ENCODE results near the gene SH3GL1.

DNA sequence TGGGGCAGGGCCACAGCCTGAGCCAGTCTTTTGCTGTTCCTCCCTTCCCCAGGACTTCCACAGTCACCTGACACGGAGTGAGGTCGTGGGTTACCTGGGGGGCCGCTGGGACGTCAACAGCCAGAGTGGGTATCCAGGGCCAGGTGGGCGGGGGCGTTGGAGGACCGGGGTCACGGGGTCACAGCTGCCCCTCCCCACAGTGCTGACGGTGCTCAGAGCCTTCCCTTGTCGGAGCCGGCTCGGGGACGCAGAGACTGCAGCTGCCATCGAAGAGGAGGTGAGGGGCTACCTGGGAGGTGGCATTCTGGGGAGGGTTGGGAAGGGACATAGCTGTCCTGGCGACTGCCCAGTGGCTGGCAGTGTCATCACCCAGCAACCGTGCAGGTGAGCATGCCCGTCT lies 45.5 kb downstream of the SH3GL1 start:
- TF ChIP-seq, protein P1, sequence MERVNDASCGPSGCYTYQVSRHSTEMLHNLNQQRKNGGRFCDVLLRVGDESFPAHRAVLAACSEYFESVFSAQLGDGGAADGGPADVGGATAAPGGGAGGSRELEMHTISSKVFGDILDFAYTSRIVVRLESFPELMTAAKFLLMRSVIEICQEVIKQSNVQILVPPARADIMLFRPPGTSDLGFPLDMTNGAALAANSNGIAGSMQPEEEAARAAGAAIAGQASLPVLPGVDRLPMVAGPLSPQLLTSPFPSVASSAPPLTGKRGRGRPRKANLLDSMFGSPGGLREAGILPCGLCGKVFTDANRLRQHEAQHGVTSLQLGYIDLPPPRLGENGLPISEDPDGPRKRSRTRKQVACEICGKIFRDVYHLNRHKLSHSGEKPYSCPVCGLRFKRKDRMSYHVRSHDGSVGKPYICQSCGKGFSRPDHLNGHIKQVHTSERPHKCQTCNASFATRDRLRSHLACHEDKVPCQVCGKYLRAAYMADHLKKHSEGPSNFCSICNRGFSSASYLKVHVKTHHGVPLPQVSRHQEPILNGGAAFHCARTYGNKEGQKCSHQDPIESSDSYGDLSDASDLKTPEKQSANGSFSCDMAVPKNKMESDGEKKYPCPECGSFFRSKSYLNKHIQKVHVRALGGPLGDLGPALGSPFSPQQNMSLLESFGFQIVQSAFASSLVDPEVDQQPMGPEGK (CRISPR knock-in tag; IDR thresholded peaks at IDR 0.05; ENCODE audit: borderline replicate concordance), result no peak
- TF ChIP-seq BACH2 (CRISPR knock-in tag; IDR thresholded peaks at IDR 0.05; ENCODE audit: borderline replicate concordance) (no peak), ARNTL (CRISPR knock-in tag; IDR thresholded peaks at IDR 0.05; ENCODE audit: borderline replicate concordance, low read depth) (no peak)

Measured in SK-N-SH treated with all-trans-retinoic acid at 6 μM for 48 hours (cell line).